A549 (cell line): Measurements from ENCODE around the gene TOPBP1. TPM values are rescaled to one million over a fixed set of nuclear protein-coding genes. Genes with fewer than 3 reads are reported as not detected.

ENCODE experiments used
- ATAC-seq, 2 experiments: fragments of 200-7000 bp in 1 of 2; fragments of >200 bp in 1 of 2; cut with Nextera tagmentation in 1 of 2; cut with Tn5 transposase in 1 of 2; 3 replicates each; pipeline versions ENCODE4 v1.8.0 to v1.9.1; 2018 to 2020; ENCODE audit warnings: mild to moderate bottlenecking in 1 of 2, moderate library complexity in 1 of 2
- CTCF ChIA-PET: fragments of 300-600 bp; sonication (Branson Sonifier 250); formaldehyde crosslinking; extraction: SDS; loops from one replicate; lab custom pipeline; 2021; ENCODE audit warnings: antibody characterized with exemption, inconsistent platforms; lab: Yijun Ruan, JAX
- POLR2A ChIA-PET: fragments of 350-600 bp; formaldehyde crosslinking; extraction: SDS; loops from one replicate; lab custom pipeline; 2021; ENCODE audit warnings: antibody characterized with exemption, inconsistent platforms; lab: Yijun Ruan, JAX
- DNase-seq, 2 experiments: peaks; one replicate each; pipeline versions ENCODE4 v3.0.0 to v3.0.0-alpha.2; 2011 to 2016; ENCODE audit warnings: low read depth in 1 of 2, low spot score in 1 of 2
- FAIRE-seq: peaks from 2 replicates; lab custom pipeline; 2011; peaks lifted over from hg19 to GRCh38; lab: Jason Lieb, UNC
- H3K27ac ChIP-seq, 2 experiments: fragments of >200 bp; sonication (Bioruptor Twin); formaldehyde crosslinking; 3 replicates each; pipeline ENCODE4 v1.5.1; 2016 to 2017
- H3K4me1 ChIP-seq: fragments of >200 bp; sonication (Bioruptor Twin); formaldehyde crosslinking; 3 replicates; pipeline ENCODE4 v1.6.1; 2016
- H3K4me2 ChIP-seq: fragments of >200 bp; sonication (Bioruptor Twin); formaldehyde crosslinking; 3 replicates; pipeline ENCODE4 v1.6.1; 2016
- H3K4me3 ChIP-seq: fragments of >200 bp; sonication (Bioruptor Twin); formaldehyde crosslinking; 3 replicates; pipeline ENCODE4 v1.5.1; 2016
- H3K9me3 ChIP-seq: fragments of >200 bp; sonication (Bioruptor Twin); formaldehyde crosslinking; 3 replicates; pipeline ENCODE4 v1.6.1; 2016
- CBX2 ChIP-seq: fragments of 200-600 bp; sonication (generic); IDR thresholded peaks from 2 replicates; pipeline ENCODE4 v1.6.1; 2016; ENCODE audit warnings: low read depth, mild to moderate bottlenecking, borderline replicate concordance
- CBX8 ChIP-seq: fragments of 200-600 bp; sonication (generic); IDR thresholded peaks from 2 replicates; pipeline ENCODE4 v1.6.1; 2016
- CEBPB ChIP-seq, 2 experiments: fragments of >200 bp in 1 of 2; sonication (Bioruptor Twin) in 1 of 2; formaldehyde crosslinking in 1 of 2; IDR thresholded peaks; 2 replicates each; pipeline ENCODE4 v1.6.1; 2012 to 2016
- CHD2 ChIP-seq: fragments of 150-350 bp; IDR thresholded peaks from 2 replicates; pipeline ENCODE4 v1.6.1; 2014; ENCODE audit warnings: low read length; ENCODE audit not compliant: partially characterized antibody
- EHF ChIP-seq: fragments of 250-450 bp; sonication (Bioruptor Pico); IDR thresholded peaks from 2 replicates; pipeline ENCODE4 v1.5.0; 2020; ENCODE audit warnings: mild to moderate bottlenecking
- EHMT2 ChIP-seq: fragments of 200-600 bp; sonication (generic); IDR thresholded peaks from 2 replicates; pipeline ENCODE4 v1.6.1; 2016; ENCODE audit warnings: antibody characterized with exemption, low read depth, mild to moderate bottlenecking, moderate library complexity
- EP300 ChIP-seq, 2 experiments: fragments of >200 bp; sonication (Bioruptor Twin); formaldehyde crosslinking; IDR thresholded peaks; 2 replicates in 1 of 2; 3 replicates in 1 of 2; pipeline ENCODE4 v1.6.1; 2016 to 2017
- ESRRA ChIP-seq: fragments of 150-350 bp; IDR thresholded peaks from 2 replicates; pipeline ENCODE4 v1.6.1; 2014; ENCODE audit warnings: mild to moderate bottlenecking, low read length, borderline replicate concordance
- FOSB ChIP-seq: fragments of 250-450 bp; sonication (Bioruptor Pico); IDR thresholded peaks from 2 replicates; pipeline ENCODE4 v1.5.0; 2020; ENCODE audit warnings: mild to moderate bottlenecking, moderate library complexity
- FOXS1 ChIP-seq: fragments of 250-450 bp; sonication (Bioruptor Pico); IDR thresholded peaks from 2 replicates; pipeline ENCODE4 v1.5.0; 2020; ENCODE audit warnings: mild to moderate bottlenecking, moderate library complexity
- HDAC2 ChIP-seq: fragments of 200-600 bp; sonication (generic); IDR thresholded peaks from 2 replicates; pipeline ENCODE4 v1.6.1; 2016
- HOXA7 ChIP-seq: fragments of 250-450 bp; sonication (Bioruptor Pico); IDR thresholded peaks from 2 replicates; pipeline ENCODE4 v1.5.0; 2020; ENCODE audit warnings: mild to moderate bottlenecking, moderate library complexity
- HOXB5 ChIP-seq: fragments of 250-450 bp; sonication (Bioruptor Pico); IDR thresholded peaks from 2 replicates; pipeline ENCODE4 v1.5.0; 2020; ENCODE audit warnings: mild to moderate bottlenecking, moderate library complexity
- JUN ChIP-seq, 2 experiments: fragments of >200 bp; sonication (Bioruptor Twin); formaldehyde crosslinking; IDR thresholded peaks; 2 replicates in 1 of 2; 3 replicates in 1 of 2; pipeline ENCODE4 v1.6.1; 2016 to 2017
- KDM1A ChIP-seq: fragments of 200-600 bp; sonication (generic); IDR thresholded peaks from 2 replicates; pipeline ENCODE4 v1.6.1; 2016; ENCODE audit warnings: low read depth, mild to moderate bottlenecking
- MAZ ChIP-seq: fragments of 150-350 bp; IDR thresholded peaks from 2 replicates; pipeline ENCODE4 v1.6.1; 2014; ENCODE audit warnings: antibody characterized with exemption, low read depth, low read length, borderline replicate concordance
- MYC ChIP-seq: IDR thresholded peaks from 2 replicates; pipeline ENCODE4 v1.6.1; 2012; ENCODE audit warnings: mild to moderate bottlenecking, inconsistent platforms, low read length, improper control_type of control experiment, borderline replicate concordance
- NFE2L2 ChIP-seq: fragments of 150-350 bp; conservative IDR thresholded peaks from 2 replicates; pipeline ENCODE4 v1.6.1; 2014; ENCODE audit warnings: low read length
- NPAS2 ChIP-seq: fragments of 250-450 bp; sonication (Bioruptor Pico); IDR thresholded peaks from 2 replicates; pipeline ENCODE4 v1.8.0; 2022; ENCODE audit warnings: mild to moderate bottlenecking, moderate library complexity, borderline replicate concordance
- NR3C1 ChIP-seq: fragments of >200 bp; sonication (Bioruptor Twin); formaldehyde crosslinking; IDR thresholded peaks from 3 replicates; pipeline ENCODE4 v1.6.1; 2017
- RAD21 ChIP-seq, 2 experiments: fragments of >200 bp in 1 of 2; sonication (Bioruptor Twin) in 1 of 2; formaldehyde crosslinking in 1 of 2; IDR thresholded peaks in 1 of 2; conservative IDR thresholded peaks in 1 of 2; 2 replicates in 1 of 2; 3 replicates in 1 of 2; pipeline ENCODE4 v1.6.1; 2012 to 2018; ENCODE audit warnings: inconsistent platforms in 1 of 2
- SMC3 ChIP-seq: fragments of >200 bp; sonication (Bioruptor Twin); formaldehyde crosslinking; IDR thresholded peaks from 3 replicates; pipeline ENCODE4 v1.6.1; 2018; ENCODE audit warnings: inconsistent platforms
- TFCP2L1 ChIP-seq: fragments of 250-450 bp; sonication (Bioruptor Pico); IDR thresholded peaks from 2 replicates; pipeline ENCODE4 v1.5.0; 2021; ENCODE audit warnings: mild to moderate bottlenecking
- ZFP36 ChIP-seq: fragments of 450-650 bp; IDR thresholded peaks from 2 replicates; pipeline ENCODE4 v1.6.1; 2014; ENCODE audit warnings: borderline replicate concordance; ENCODE audit not compliant: partially characterized antibody
- ZSCAN20 ChIP-seq: fragments of 250-450 bp; sonication (Bioruptor Pico); IDR thresholded peaks from 2 replicates; pipeline ENCODE4 v1.8.0; 2022; ENCODE audit warnings: mild to moderate bottlenecking, moderate library complexity
- WGBS: methylation state at CpG from one replicate; pipeline ENCODE4 v1.1.6; 2017; ENCODE audit errors: missing lambda C conversion rate; 5-methylcytosine and 5-hydroxymethylcytosine counted together
- polyA plus RNA-seq, 4 experiments: library from polyadenylated mRNA; depleted of rRNA in 3 of 4; stranded (reverse); fragments of >200 nt; fragmentation: RNase III in 1 of 4; extraction: RNeasy Plus Mini Kit Qiagen cat#74134 plus additional on column Dnase treatment in 1 of 4; gene quantifications; 2 replicates in 3 of 4; 3 replicates in 1 of 4; pipeline ENCODE4 v1.2.3, GENCODE V29; 2011 to 2017
- TF ChIP-seq, protein P1 (sequence below): fragments of >200 bp; sonication (Bioruptor Twin); formaldehyde crosslinking; IDR thresholded peaks from 2 replicates; pipeline ENCODE4 v1.6.1; 2016
- TF ChIP-seq, protein P2 (sequence below): fragments of 250-450 bp; sonication (Bioruptor Pico); IDR thresholded peaks from 2 replicates; pipeline ENCODE4 v1.5.0; 2021; ENCODE audit warnings: mild to moderate bottlenecking, moderate library complexity, borderline replicate concordance
- TF ChIP-seq, protein P3 (sequence below): fragments of 150-350 bp; IDR thresholded peaks from 2 replicates; pipeline ENCODE4 v1.6.1; 2014; ENCODE audit warnings: low read depth, mild to moderate bottlenecking, low read length
- TF ChIP-seq, protein P4 (sequence below): IDR thresholded peaks from 2 replicates; pipeline ENCODE4 v1.6.1; 2012
- TF ChIP-seq, protein P5 (sequence below): fragments of >200 bp; sonication (Bioruptor Twin); formaldehyde crosslinking; IDR thresholded peaks from 3 replicates; pipeline ENCODE4 v1.5.1; 2016
- TF ChIP-seq, protein P6 (sequence below): fragments of 450-650 bp; IDR thresholded peaks from 2 replicates; pipeline ENCODE4 v1.6.1; 2014; ENCODE audit warnings: antibody characterized with exemption

TOPBP1 gene
- polyA plus RNA-seq, 2 of the 4 experiments (the other 2 are of a cell fraction), result 32.6 to 56.2 TPM

DNA sequence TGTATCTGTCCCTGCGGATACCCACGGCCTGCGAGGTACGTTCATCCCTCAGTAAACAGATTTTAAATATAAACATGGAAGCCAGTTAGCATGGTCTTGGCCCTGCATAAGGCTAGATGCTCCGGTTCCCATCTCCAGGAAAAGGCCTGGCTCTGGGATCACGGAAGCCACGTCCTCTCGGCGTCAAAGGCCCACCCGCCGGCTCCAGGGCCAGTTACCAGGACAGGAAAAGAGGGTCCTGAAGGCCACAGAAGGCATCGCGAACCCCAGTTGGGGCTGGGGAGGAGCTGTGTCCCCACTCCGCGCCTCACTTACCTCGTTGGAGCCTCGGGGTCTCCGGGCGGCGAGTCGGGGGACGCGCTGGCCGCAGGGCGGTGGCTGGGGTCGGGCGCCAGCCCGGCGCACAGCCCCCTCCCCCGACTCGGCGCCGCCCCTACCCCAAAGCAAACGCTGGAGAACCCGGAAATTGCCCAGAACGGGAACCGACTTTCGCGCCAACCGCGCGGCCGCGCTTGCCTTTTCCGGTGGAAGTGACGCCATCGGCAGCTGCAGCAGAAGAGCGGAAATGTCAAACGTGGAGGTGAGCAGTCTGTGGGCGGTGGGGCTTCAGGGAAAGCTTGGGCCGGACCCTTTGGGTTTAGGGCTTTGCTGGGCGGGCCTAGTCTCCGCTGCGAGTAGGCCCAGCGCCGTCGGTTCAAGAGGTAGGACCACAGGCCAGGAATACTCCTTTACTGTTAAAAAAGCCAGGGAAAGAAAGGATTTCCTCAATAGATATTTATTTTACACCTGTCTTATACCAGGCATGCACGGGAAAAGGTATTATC, at the start of gene TOPBP1 (continued):
- TF ChIP-seq, protein P1, sequence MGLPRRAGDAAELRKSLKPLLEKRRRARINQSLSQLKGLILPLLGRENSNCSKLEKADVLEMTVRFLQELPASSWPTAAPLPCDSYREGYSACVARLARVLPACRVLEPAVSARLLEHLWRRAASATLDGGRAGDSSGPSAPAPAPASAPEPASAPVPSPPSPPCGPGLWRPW, result no peak
- TF ChIP-seq FOXS1 (CRISPR knock-in tag) (no peak), JUN (IDR thresholded peaks at IDR 0.05) (peak; percentile 36 to 58; a peak in 2 of 5 replicates), ESRRA (no peak), HOXA7 (CRISPR knock-in tag) (no peak), ZFP36 (no peak), RAD21 (conservative IDR thresholded peaks at IDR 0.05 in 1 of 2, IDR thresholded peaks at IDR 0.05 in 1 of 2) (no peak), CBX2 (no peak), CBX8 (no peak), MAZ (no peak), EP300 (IDR thresholded peaks at IDR 0.05) (no peak), NFE2L2 (no peak), TFCP2L1 (CRISPR knock-in tag) (no peak), CHD2 (no peak), EHMT2 (no peak), NPAS2 (no peak), CEBPB (IDR thresholded peaks at IDR 0.05) (no peak), MYC (no peak), ZSCAN20 (CRISPR knock-in tag) (no peak)
- TF ChIP-seq, protein P2, sequence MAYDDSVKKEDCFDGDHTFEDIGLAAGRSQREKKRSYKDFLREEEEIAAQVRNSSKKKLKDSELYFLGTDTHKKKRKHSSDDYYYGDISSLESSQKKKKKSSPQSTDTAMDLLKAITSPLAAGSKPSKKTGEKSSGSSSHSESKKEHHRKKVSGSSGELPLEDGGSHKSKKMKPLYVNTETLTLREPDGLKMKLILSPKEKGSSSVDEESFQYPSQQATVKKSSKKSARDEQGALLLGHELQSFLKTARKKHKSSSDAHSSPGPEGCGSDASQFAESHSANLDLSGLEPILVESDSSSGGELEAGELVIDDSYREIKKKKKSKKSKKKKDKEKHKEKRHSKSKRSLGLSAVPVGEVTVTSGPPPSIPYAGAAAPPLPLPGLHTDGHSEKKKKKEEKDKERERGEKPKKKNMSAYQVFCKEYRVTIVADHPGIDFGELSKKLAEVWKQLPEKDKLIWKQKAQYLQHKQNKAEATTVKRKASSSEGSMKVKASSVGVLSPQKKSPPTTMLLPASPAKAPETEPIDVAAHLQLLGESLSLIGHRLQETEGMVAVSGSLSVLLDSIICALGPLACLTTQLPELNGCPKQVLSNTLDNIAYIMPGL (CRISPR knock-in tag), result no peak
- TF ChIP-seq, protein P3, sequence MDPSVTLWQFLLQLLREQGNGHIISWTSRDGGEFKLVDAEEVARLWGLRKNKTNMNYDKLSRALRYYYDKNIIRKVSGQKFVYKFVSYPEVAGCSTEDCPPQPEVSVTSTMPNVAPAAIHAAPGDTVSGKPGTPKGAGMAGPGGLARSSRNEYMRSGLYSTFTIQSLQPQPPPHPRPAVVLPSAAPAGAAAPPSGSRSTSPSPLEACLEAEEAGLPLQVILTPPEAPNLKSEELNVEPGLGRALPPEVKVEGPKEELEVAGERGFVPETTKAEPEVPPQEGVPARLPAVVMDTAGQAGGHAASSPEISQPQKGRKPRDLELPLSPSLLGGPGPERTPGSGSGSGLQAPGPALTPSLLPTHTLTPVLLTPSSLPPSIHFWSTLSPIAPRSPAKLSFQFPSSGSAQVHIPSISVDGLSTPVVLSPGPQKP, result no peak
- TF ChIP-seq, protein P4, sequence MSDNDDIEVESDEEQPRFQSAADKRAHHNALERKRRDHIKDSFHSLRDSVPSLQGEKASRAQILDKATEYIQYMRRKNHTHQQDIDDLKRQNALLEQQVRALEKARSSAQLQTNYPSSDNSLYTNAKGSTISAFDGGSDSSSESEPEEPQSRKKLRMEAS, result peak; percentile 73
- TF ChIP-seq, protein P5, sequence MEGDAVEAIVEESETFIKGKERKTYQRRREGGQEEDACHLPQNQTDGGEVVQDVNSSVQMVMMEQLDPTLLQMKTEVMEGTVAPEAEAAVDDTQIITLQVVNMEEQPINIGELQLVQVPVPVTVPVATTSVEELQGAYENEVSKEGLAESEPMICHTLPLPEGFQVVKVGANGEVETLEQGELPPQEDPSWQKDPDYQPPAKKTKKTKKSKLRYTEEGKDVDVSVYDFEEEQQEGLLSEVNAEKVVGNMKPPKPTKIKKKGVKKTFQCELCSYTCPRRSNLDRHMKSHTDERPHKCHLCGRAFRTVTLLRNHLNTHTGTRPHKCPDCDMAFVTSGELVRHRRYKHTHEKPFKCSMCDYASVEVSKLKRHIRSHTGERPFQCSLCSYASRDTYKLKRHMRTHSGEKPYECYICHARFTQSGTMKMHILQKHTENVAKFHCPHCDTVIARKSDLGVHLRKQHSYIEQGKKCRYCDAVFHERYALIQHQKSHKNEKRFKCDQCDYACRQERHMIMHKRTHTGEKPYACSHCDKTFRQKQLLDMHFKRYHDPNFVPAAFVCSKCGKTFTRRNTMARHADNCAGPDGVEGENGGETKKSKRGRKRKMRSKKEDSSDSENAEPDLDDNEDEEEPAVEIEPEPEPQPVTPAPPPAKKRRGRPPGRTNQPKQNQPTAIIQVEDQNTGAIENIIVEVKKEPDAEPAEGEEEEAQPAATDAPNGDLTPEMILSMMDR, result no peak

DNA sequence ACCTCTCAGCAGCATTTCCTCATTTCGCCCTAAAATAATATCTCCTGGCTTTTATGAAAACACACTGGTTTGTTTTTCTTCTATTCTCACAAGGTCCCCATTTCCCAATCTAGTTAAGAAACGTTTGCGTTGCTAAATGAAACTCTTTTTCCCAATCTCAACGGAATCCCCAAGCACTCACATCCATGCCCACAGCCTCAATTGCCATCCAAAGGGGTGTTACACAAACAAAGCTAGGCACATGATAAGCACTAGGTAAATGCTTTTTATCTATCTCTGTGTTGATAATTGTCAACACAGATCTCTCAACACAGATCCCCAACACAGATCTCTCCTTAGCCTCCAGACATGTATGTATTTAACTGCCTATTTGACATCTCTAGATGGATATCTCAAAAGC, 49.3 kb upstream of the TOPBP1 start:
- DNase-seq, result no peak
- H3K9me3 ChIP-seq, result no peaks in the 10 kb centered on the region
- no peaks in the 10 kb centered on the region for H3K4me1 ChIP-seq
- no peak for FAIRE-seq
- H3K27ac ChIP-seq, result no peak overlapping the region
- H3K4me3 ChIP-seq, result no peak overlapping the region
- CTCF ChIA-PET, result no interaction called here
- TF ChIP-seq HOXA7 (CRISPR knock-in tag) (no peak), EP300 (IDR thresholded peaks at IDR 0.05) (no peak), SMC3 (no peak), FOSB (CRISPR knock-in tag) (no peak), CBX2 (no peak), HOXB5 (CRISPR knock-in tag) (no peak), HDAC2 (no peak), EHF (CRISPR knock-in tag) (no peak), NR3C1 (no peak), KDM1A (no peak)
- TF ChIP-seq, protein P6, sequence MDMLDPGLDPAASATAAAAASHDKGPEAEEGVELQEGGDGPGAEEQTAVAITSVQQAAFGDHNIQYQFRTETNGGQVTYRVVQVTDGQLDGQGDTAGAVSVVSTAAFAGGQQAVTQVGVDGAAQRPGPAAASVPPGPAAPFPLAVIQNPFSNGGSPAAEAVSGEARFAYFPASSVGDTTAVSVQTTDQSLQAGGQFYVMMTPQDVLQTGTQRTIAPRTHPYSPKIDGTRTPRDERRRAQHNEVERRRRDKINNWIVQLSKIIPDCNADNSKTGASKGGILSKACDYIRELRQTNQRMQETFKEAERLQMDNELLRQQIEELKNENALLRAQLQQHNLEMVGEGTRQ, result no peak
- TF ChIP-seq, all 56 proteins: peak for 0
- 28% methylated on average over 4 of the region's 4 CpGs for WGBS
- H3K4me2 ChIP-seq, result no peak overlapping the region
- no peak for ATAC-seq
- POLR2A ChIA-PET, result no interaction called here
